NCI-H82 (cell line): ENCODE results near the gene VAV2.
A peak's percentile ranks its signal among the peaks of the same experiment; 100 is the strongest.

Source experiments
- DNase-seq: peaks from one replicate; lab custom pipeline; 2025; lab: John Stamatoyannopoulos, UW

VAV2 gene

DNA sequence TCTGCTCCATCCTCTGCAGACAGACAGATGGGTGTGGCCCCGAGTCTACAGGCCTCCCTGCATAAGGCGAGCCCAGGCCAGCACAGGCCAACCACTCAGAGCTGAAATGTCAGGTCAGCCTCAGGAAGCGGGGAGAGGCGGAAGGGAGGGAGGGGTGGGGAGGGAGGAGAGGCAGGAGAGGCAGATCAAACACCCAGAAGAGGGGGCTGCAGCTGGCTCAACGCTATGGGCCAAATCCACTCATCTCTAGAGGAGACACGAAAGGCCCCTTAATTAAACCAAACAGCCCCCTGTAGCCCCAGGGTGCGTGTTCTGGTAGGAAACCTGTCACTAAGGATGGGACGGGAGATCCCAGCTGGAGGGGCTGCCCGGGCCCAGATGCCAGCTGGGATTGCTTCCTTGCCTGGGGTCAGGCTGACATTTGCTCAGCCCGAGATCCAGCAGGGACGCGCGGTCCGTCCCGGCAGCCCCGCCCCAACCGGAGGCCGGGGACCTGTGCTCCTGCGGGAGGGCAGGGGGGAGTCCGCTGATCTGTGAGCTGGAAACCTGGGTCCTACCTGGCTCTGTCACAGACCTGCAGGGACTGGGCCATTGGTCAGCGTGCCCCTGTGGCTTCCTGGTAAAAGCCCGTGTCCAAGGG is 156.7 kb downstream of the VAV2 start:
- peak; percentile 51 for DNase-seq

- DNase-seq, result no peak
Observed at GRCh38 chr9:133834080-133834976, 157.8 kb downstream of the VAV2 start.

- no peak for DNase-seq
Observed at GRCh38 chr9:133833388-133834025, 158.6 kb downstream of the VAV2 start.

DNA sequence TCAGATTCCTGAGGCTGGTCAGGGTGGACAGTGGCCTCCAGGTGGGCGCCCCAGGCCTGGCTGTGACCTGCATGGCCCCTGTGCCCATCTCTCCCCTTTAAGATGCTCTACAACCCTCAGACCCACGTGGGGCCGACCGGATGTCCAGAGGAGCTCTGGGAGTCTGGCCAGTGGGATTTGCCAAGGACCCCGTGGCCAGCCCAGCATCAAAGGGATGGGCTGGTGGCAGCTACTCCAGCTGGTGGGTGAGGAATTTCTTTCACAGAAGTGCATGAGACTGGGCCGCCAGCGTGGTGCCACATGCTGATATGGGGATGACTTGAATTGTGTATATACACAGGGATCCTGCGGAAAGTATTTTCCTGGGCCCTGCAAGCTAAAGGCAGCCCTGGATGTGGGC is 159.2 kb downstream of the VAV2 start:
- no peak for DNase-seq

DNA sequence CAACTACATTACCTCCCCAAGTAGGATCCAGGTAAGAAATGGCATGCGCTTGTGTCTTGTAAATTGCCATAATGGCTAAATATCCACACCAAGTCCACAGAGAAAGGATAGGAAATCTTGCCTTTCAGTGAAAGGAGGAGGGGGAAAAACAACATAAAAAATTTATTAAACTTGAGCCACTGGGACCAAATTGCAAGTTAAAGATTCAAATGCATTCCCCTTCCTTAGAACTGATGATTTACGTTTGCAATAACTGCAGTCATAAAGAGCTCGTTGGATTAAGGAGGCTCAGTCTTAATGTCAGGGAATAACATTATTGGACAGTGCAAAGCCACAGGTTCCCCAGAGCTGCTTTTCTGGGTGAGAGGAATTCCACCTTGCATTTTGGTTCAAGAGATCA is 161.4 kb downstream of the VAV2 start:
- no peak for DNase-seq

- no peak for DNase-seq
Observed at GRCh38 chr9:133830310-133830709, 161.8 kb downstream of the VAV2 start.

DNA sequence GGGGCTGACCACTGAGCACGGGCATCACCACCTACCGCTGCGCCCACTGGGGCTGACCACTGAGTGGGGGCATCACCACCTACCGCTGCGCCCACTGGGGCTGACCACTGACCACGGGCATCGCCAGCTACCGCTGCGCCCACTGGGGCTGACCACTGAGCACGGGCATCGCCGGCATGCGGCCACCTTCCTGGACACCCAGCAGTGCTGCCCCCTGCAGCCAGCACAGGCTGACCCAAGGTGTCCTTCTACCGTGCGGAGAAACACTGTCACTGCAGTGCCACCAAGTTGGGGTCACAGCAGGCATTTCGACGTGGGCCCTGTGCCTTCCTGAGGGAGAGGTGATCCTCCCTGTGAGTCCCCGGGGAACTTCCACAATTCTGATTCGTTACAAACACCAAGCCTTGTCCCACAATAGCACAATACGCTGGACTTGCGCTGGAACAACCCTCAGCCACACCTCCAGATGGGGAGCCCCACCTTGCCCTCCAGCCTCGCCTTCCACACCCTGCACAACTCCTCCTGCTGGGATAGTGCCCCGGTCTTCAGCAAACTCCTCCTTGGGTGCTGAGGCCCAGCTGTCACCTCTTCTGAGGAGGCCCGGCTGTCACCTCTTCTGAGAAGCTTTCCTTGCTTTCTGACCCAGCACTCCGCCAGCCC is 163.7 kb downstream of the VAV2 start:
- peak; percentile 25 for DNase-seq

DNA sequence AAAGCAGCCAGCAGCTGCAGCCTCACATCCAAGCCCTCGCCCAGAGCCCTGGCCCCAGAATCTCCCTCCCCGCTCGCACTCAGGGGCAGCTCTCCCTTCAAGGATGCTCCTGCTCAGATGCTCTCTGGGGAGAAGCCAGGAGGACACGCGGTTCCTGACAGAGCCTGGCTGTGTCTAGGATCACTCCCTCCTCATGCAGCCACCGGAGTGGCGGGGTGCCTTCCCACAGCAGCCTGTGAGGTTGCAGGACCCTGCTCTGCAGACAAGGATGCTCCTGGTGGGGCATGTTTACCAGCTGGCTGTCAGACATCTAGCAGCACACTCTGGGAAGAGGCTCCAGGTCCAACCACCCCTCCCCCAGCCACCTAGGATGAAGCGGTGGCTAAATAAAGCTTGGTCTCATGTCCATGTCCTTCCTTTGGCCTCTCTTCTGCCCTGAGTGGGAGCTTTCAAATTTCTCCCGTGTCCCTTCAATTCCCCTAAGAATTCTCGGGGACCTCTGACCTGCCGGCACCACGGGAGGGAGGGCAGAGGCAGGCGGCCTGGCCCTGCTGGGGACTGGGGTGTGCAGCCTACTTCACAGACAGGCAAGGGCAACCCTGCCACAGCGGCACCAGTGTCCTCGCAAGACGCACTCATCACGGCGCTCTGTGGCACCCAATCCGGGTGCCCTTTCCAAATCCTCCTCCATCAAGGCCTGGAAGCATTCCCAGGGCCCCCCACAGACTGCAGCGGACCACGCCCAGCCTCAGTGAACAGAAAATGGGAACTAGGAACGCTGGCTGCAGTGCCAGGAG is 165.6 kb downstream of the VAV2 start:
- DNase-seq, result peak; percentile 15

GRCh38 chr9:133825555-133826218 is 166.4 kb downstream of the VAV2 start:
- DNase-seq, result no peak

GRCh38 chr9:133824802-133825186 is 167.3 kb downstream of the VAV2 start:
- DNase-seq, result no peak

DNA sequence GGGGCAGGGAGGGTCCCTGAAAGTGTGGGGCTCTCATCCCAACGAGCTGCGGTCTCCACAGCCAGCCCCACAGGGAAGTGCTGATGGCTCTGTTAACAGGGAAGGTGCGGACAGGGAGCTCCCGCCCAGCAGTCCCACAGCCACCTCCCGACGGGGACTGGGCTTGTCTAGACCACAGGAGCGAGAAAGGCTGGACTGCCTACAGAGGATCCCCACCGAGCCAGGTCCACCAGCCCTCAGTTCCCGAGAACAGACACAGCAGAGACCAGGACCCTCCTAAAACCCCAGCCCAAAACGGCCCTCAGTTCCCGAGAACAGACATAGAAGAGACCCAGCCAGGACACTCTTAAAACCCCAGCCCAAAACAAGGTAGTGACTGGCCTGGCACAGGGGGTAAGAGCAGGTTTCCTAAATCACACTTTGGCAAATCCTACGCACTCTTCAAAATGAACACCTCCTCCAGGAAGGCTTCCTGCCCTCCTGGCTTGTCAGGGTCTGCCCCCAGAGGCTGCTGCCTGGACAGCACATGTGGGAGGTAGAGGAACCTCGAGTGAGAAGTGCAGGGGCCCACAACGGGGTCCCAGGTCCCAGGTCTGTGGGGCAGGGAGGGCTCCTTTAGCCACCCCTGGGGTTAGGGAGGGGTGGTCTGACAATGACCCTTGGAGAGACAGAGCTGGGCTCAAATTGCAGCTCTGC is 167.9 kb downstream of the VAV2 start:
- DNase-seq, result no peak

DNA sequence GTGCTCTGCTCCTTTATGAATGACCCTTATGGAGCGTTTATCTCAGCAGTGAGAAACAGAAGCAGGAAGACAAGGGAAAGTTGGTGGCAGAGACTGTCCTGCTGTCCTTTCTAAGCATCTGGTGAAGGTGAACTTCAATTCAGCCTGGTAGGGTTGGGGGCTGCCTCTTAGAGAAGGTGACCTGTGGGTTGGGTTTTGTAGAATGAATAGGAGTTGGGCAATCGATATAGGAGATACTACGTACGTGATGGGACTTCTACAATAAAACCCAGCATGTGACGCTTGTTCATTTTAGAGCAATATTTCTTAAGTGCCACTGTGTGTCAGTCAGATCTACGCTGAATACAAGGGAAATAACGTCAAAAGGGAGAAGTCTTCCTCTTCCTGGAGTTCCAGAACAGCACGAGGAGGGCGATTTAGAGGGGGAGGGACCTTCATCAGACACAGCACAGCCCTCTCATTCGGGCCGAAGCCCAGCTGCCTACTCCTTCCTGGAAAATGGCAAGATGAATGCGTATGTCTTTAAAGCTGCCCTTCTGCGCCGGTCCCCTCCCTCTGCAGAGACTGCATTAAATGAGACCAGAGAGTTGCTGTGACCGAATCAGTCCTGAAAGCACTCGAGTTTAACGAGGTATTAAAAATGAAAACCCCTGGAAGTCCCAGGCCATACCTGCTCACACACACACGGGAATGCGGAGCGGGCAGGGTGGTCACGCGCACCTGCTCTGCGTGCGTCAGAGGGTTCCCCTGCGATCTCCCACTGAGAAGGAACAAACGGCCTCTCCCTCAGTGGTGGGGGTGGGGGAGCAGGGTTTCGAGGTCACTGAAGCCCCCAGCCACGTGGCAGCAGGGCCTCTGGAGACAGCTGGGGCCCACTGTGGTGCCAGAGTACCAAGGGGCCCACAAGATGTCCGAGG is 168.7 kb downstream of the VAV2 start:
- no peak for DNase-seq

DNA sequence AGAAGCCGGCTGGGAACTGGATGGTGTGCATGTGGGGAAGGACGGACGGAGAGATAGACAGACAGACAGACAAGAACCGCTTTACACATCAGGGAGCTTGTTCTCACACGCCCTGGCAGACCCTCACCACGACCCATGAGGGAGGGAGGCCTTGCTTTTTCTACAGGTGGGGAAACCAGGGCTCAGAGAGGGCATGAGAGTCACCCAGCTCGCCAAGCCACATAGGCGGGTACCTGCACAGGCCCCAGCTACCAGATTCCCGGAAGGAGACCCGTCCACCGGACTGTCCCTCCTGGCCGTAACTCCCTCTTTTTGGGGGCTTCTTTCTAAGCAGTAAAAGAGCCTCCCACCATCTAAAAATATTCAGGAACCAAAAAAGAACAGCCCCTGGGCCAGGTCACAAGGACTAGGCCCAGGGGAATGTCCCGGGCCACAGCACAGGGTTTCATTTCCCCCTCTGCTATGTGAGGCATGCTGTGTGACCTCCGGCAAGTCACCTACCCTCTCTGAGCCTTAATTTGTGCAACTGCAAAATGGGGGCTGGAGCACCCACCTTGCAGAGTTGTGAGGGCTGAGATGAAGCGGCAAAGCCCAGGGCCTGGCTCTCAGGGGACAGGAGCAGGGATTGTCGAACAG is 169.6 kb downstream of the VAV2 start:
- no peak for DNase-seq

DNA sequence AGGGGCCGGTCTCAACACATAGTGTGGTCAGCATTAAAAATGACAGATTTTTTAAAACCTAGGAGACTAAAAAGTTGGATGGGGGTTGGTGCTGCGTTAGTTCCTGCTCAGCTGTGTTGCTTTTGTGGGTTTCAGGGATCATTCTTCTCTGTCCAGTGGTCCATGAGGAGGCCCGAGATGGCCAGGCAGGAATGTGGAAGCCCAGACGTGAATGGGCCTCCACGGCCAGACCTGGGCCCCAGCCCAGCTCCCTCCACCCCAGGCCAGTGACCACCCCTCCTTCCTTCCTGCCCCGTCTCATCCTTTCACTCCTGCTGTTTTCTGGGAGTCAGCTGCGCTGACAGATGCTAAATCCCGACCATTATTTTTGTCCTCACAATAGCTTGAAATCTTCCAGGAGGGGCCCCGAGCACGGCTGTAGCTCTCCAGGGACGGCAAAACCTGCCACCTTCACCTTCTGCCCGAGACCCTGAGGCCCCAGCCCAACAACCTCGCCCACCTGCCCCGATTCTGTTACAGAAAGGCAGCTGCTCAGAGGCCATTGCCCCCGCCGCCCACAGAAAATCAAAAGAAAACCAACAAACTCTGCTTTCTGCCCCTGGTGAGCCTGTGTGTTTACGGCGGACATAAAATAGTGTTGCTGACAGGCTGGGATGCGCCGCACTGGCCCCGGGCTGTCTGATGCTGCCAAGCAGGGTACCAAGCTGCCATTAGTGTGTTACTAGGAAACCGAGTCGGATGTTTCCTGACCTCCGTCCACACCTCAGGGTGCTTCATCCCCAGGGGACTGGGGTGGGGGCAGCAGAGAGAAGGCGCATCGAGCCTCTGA is 170.3 kb downstream of the VAV2 start:
- peak; percentile 85 for DNase-seq

GRCh38 chr9:133819923-133820322 is 172.2 kb downstream of the VAV2 start:
- DNase-seq, result no peak

GRCh38 chr9:133818444-133818843 is 173.7 kb downstream of the VAV2 start:
- DNase-seq, result peak; percentile 90

DNA sequence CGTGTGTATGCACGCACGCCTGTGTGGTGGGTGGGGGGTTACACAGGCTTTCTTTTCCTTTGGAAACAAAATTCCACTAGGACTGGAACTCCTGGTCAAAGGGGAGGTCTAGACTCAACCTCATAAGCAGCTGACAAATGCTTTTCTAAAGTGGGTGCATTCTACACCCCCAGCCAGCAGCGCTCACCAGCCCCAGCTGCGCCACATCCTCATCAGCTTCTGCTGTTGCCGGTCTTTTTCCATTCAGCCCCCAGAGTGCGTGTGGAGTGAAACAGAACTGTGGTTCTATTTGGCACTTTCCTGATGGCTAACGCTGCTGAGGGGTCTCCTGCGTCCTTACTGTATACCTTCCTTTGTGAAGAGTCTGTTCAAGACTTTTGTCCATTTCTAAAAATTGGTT is 176.3 kb downstream of the VAV2 start:
- DNase-seq, result no peak
